ENCODE measurements around the gene HOMER2. TPM values are rescaled to one million over a fixed set of nuclear protein-coding genes. Genes with fewer than 3 reads are reported as not detected.

Gene HOMER2
- total RNA-seq, 1 donor = 11.6 TPM

DNA sequence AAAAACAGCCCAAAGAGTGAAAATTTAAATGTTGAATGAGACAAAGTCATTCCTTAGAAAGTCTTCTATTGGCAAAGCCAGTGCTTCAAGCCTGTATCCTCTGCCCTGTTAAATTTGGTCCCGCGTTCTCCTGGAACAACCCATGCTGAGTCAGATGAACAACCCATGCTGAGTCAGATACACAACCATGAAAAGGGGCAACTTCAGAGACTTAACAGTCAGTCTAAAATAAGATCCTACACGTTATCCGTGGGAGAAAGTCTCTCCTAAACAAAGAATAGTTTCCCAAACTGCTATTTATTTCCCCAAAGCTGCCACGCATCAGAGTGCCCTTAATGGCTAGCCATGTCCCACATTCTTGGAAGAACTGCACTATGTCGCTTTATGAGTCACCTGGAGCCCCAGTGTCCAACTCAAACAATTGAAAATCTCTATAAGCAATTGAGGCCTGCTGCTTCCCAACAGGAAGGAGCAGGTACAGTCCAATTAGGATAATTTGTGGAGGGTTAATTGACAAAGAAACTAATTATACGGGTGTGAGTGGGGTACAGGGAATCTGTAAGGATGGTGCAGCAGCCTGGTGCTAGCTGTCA is 77.0 kb downstream of the HOMER2 start:
- TF ChIP-seq, protein P1, sequence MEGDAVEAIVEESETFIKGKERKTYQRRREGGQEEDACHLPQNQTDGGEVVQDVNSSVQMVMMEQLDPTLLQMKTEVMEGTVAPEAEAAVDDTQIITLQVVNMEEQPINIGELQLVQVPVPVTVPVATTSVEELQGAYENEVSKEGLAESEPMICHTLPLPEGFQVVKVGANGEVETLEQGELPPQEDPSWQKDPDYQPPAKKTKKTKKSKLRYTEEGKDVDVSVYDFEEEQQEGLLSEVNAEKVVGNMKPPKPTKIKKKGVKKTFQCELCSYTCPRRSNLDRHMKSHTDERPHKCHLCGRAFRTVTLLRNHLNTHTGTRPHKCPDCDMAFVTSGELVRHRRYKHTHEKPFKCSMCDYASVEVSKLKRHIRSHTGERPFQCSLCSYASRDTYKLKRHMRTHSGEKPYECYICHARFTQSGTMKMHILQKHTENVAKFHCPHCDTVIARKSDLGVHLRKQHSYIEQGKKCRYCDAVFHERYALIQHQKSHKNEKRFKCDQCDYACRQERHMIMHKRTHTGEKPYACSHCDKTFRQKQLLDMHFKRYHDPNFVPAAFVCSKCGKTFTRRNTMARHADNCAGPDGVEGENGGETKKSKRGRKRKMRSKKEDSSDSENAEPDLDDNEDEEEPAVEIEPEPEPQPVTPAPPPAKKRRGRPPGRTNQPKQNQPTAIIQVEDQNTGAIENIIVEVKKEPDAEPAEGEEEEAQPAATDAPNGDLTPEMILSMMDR (IDR thresholded peaks at IDR 0.05; ENCODE audit: extremely low read depth, low read depth, low read length) = no peak
- no peaks in the 10 kb centered on the region for H3K27me3 ChIP-seq (ENCODE audit: insufficient read depth, low read length)
- peak overlapping the region; percentile 71 for H3K4me2 ChIP-seq (ENCODE audit: insufficient read depth, low read length)
- H3K4me3 ChIP-seq (ENCODE audit: insufficient read depth, low read length) = peak overlapping the region; percentile 21
- H3K4me1 ChIP-seq (ENCODE audit: insufficient read depth, low read length) = peaks cover 11% of the 10 kb centered on the region
- peak overlapping the region; percentile 53 for H3K27ac ChIP-seq (ENCODE audit: low read depth, low read length)
- H3K79me2 ChIP-seq (ENCODE audit: insufficient read depth, low read length) = no peaks in the 10 kb centered on the region
- peak overlapping the region; percentile 25 for H2AFZ ChIP-seq (ENCODE audit: low read length)
- DNase-seq (ENCODE audit: insufficient read length, low spot score, missing footprints) = peak; percentile 87
- no peaks in the 10 kb centered on the region for H3K36me3 ChIP-seq (ENCODE audit: insufficient read depth, low read length)
- H3K9me3 ChIP-seq (ENCODE audit: low read depth, low read length) = no peaks in the 10 kb centered on the region
- no peaks in the 10 kb centered on the region for H4K20me1 ChIP-seq (ENCODE audit: insufficient read depth, low read length)

DNA sequence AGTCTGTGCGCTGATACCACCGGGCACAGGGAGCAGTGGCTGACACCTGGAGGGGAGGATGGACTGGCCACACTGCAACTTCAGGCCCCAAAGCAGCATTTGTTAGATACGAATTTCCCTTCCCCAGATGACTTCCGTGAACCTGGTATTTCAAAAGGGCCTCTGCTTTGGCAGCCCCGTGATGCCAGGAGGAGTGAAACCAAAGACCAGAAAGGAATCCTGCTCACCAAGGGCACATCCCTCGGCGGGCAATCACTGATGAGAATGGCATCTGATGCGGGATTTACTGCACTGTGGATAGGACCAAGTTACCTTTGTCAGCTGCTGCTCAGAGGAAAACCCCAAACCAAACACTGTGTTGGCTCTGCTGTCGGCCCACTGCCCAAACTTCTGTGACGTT is 77.6 kb downstream of the HOMER2 start:
- H3K36me3 ChIP-seq (ENCODE audit: insufficient read depth, low read length) = no peaks in the 10 kb centered on the region
- peak overlapping the region; percentile 71 for H3K4me2 ChIP-seq (ENCODE audit: insufficient read depth, low read length)
- no peak overlapping the region for H2AFZ ChIP-seq (ENCODE audit: low read length)
- no peak for DNase-seq (ENCODE audit: insufficient read length, low spot score, missing footprints)
- H3K4me1 ChIP-seq (ENCODE audit: insufficient read depth, low read length) = peaks cover 11% of the 10 kb centered on the region
- H4K20me1 ChIP-seq (ENCODE audit: insufficient read depth, low read length) = no peaks in the 10 kb centered on the region
- no peak overlapping the region for H3K4me3 ChIP-seq (ENCODE audit: insufficient read depth, low read length)
- no peaks in the 10 kb centered on the region for H3K9me3 ChIP-seq (ENCODE audit: low read depth, low read length)
- no peak overlapping the region for H3K27ac ChIP-seq (ENCODE audit: low read depth, low read length)
- TF ChIP-seq, protein P1 (IDR thresholded peaks at IDR 0.05; ENCODE audit: extremely low read depth, low read depth, low read length) = no peak
- no peaks in the 10 kb centered on the region for H3K79me2 ChIP-seq (ENCODE audit: insufficient read depth, low read length)
- H3K27me3 ChIP-seq (ENCODE audit: insufficient read depth, low read length) = no peaks in the 10 kb centered on the region

DNA sequence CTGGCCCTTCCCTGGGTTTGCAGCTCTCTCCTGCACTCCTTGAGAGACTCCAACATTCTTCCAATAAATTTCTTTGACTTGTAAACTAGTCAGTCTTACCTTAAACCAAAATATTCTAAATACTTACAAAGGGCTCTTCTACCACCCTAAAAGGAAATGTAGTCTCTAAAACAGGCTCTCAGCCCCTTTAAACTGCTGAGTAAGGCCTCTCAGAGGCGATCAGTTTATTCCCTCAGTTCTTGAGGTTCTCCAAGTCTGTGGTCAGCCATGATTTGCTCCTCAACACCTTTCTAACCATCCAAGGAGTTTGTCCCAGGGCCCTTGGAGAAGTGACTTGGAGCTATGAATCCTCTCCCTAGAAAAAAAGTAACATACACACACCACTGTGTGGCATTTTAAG is 78.3 kb downstream of the HOMER2 start:
- no peak overlapping the region for H3K27ac ChIP-seq (ENCODE audit: low read depth, low read length)
- H3K4me1 ChIP-seq (ENCODE audit: insufficient read depth, low read length) = peaks cover 11% of the 10 kb centered on the region
- H4K20me1 ChIP-seq (ENCODE audit: insufficient read depth, low read length) = no peaks in the 10 kb centered on the region
- H3K9me3 ChIP-seq (ENCODE audit: low read depth, low read length) = no peaks in the 10 kb centered on the region
- TF ChIP-seq, protein P1 (IDR thresholded peaks at IDR 0.05; ENCODE audit: extremely low read depth, low read depth, low read length) = no peak
- H3K4me3 ChIP-seq (ENCODE audit: insufficient read depth, low read length) = no peak overlapping the region
- no peaks in the 10 kb centered on the region for H3K79me2 ChIP-seq (ENCODE audit: insufficient read depth, low read length)
- no peak overlapping the region for H3K4me2 ChIP-seq (ENCODE audit: insufficient read depth, low read length)
- no peaks in the 10 kb centered on the region for H3K36me3 ChIP-seq (ENCODE audit: insufficient read depth, low read length)
- DNase-seq (ENCODE audit: insufficient read length, low spot score, missing footprints) = no peak
- no peaks in the 10 kb centered on the region for H3K27me3 ChIP-seq (ENCODE audit: insufficient read depth, low read length)
- H2AFZ ChIP-seq (ENCODE audit: low read length) = no peak overlapping the region

DNA sequence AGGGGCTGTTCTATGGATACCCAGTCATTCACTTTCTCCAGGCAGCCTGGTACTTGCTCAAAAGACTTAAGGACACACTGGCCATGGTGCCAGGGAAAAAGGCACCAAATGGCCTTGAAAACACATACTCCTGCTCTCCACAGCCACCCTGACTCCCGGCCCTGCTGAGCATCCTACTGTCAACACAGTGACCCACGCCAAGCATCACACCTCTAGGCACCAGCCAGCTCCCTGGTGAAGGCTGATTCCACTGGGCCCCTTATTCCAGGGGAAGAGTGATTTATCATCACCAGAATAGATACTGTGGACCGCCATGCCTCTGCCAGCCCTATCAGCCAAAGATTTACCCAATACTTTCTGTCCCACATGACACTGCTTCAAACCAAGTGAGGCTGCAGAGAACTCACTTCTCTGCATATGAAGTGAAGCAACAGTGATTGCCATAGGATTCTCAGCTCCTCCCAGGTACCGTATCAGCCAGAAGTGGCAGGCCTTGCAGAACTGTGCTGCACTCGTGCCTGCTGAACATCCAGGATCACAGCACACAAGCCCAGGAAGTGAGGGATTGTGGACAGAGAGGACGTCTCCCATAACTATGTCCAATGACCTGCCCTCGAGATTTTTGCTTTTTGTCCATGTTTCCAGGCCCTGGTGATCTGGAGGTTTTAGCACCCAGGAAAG is 79.4 kb downstream of the HOMER2 start:
- H3K4me3 ChIP-seq (ENCODE audit: insufficient read depth, low read length) = no peak overlapping the region
- H3K4me2 ChIP-seq (ENCODE audit: insufficient read depth, low read length) = no peak overlapping the region
- H3K36me3 ChIP-seq (ENCODE audit: insufficient read depth, low read length) = no peaks in the 10 kb centered on the region
- no peaks in the 10 kb centered on the region for H3K79me2 ChIP-seq (ENCODE audit: insufficient read depth, low read length)
- no peak overlapping the region for H3K27ac ChIP-seq (ENCODE audit: low read depth, low read length)
- peaks cover 11% of the 10 kb centered on the region for H3K4me1 ChIP-seq (ENCODE audit: insufficient read depth, low read length)
- H2AFZ ChIP-seq (ENCODE audit: low read length) = no peak overlapping the region
- no peaks in the 10 kb centered on the region for H3K9me3 ChIP-seq (ENCODE audit: low read depth, low read length)
- no peak for DNase-seq (ENCODE audit: insufficient read length, low spot score, missing footprints)
- no peaks in the 10 kb centered on the region for H4K20me1 ChIP-seq (ENCODE audit: insufficient read depth, low read length)
- TF ChIP-seq, protein P1 (IDR thresholded peaks at IDR 0.05; ENCODE audit: extremely low read depth, low read depth, low read length) = no peak
- H3K27me3 ChIP-seq (ENCODE audit: insufficient read depth, low read length) = no peaks in the 10 kb centered on the region

Measured in osteoblast (primary cell).